ENCODE results near the gene APOL1. TPM values are rescaled to one million over a fixed set of nuclear protein-coding genes. Genes with fewer than 3 reads are reported as not detected.
"Not testable (repeated sequence)": the region's sequence is repeated elsewhere in the genome, so short reads cannot be mapped to it uniquely, and the experiment has no call there.

Gene APOL1
- total and polyA plus RNA-seq, 2 of the 13 experiments (the other 11 are each of a cell fraction or from before 2014, with no cell fraction given), result 20.3 to 75.0 TPM

GRCh38 chr22:36267058-36267457, 14.1 kb downstream of the APOL1 start:
- Histone ChIP-seq H3K4me1 (ENCODE audit: insufficient read depth, low read length) (peaks cover 60% of the 10 kb centered on the region), H2AFZ (ENCODE audit: low read length) (no peak overlapping the region), H3K9ac (ENCODE audit: insufficient read depth, low read depth, low read length) (no peak overlapping the region), H3K36me3 (replicated peaks in 1 of 2; ENCODE audit: control insufficient read depth in 1 of 2, insufficient read depth in 2 of 2, low read length in 2 of 2) (peaks cover 7 to 18% of the 10 kb centered on the region in 2 experiments), H3K27ac (ENCODE audit: extremely low read length, insufficient read depth, low read length) (no peak overlapping the region), H3K27me3 (ENCODE audit: control insufficient read depth in 1 of 2, insufficient read depth in 2 of 2, low read length in 2 of 2) (no peaks in the 10 kb centered on the region), H4K20me1 (ENCODE audit: insufficient read depth, low read length) (no peaks in the 10 kb centered on the region), H3K4me2 (ENCODE audit: low read depth, low read length) (no peak overlapping the region), H3K4me3 (replicated peaks in 1 of 3; ENCODE audit: insufficient read depth in 1 of 3, low read depth in 2 of 3, low read length in 3 of 3) (no peak overlapping the region), H3K9me3 (ENCODE audit: low read length) (no peaks in the 10 kb centered on the region), H3K79me2 (ENCODE audit: insufficient read depth, low read length) (no peaks in the 10 kb centered on the region)
- POLR2A ChIA-PET, result no interaction called here
- intact Hi-C loops (cut with micrococcal nuclease; ENCODE audit: unreplicated experiment) (no loop called here), in situ Hi-C loops (cut with HindIII; ENCODE audit: extremely low pct_ligation_motif_present, low pct_unique_long_range_greater_than_20kb) (no loop called here)
- DNase-seq (ENCODE audit: low spot score), result no peak
- TF ChIP-seq SPEN (CRISPR knock-in tag; IDR thresholded peaks at IDR 0.05; ENCODE audit: low read depth), result no peak
- TF ChIP-seq, protein P1, sequence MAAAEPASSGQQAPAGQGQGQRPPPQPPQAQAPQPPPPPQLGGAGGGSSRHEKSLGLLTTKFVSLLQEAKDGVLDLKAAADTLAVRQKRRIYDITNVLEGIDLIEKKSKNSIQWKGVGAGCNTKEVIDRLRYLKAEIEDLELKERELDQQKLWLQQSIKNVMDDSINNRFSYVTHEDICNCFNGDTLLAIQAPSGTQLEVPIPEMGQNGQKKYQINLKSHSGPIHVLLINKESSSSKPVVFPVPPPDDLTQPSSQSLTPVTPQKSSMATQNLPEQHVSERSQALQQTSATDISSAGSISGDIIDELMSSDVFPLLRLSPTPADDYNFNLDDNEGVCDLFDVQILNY (CRISPR knock-in tag; conservative IDR thresholded peaks at IDR 0.05), result no peak
- TF ChIP-seq YEATS2 (CRISPR knock-in tag; IDR thresholded peaks at IDR 0.05; ENCODE audit: borderline replicate concordance), result no peak
- TF ChIP-seq TP53 (CRISPR knock-in tag; conservative IDR thresholded peaks at IDR 0.05), result no peak
- no peak for ATAC-seq
- FAIRE-seq, result no peak
- 97% methylated on average over 4 of the region's 4 CpGs for WGBS (ENCODE audit: low lambda C conversion rate)
- BruUV-seq (replicated peaks), result TSS peak; percentile 71
- CTCF ChIA-PET (ENCODE audit: low intra/inter-chr PET ratio, low total read pairs), result no interaction called here

DNA sequence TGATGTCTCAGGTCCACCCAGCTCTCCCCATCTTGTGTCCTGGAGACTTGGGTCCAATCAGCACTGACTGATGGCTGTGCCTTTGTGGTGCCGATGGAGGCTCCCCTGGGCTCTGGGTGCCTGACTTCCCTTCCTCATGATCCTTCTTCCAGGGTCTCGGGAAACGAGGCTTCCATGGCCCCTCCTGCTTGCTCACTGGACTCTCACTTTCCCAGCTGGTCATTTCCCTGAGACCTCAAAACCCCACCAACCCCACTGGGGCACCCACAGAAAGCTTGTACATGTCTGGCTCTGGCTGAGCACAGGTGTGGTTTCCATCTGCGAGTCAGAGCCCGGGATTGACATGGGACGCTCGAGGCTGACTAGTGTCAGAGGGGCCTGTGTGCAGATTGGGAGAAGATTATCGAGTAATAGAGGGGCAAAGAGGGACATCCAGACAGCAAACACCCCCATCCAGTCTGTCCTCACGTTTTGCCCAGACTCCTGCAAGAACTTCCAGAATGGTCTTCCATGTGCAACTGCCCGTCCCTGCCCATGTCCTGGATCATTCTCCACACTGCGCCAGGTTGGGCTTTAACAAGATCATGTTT, 15.1 kb downstream of the APOL1 start:
- intact Hi-C loops (cut with micrococcal nuclease; ENCODE audit: unreplicated experiment), result no loop called here
- in situ Hi-C loops (cut with HindIII; ENCODE audit: extremely low pct_ligation_motif_present, low pct_unique_long_range_greater_than_20kb), result no loop called here
- ChIA-PET POLR2A (no interaction called here), CTCF (ENCODE audit: low intra/inter-chr PET ratio, low total read pairs) (no interaction called here)
- TF ChIP-seq FOXJ3 (CRISPR knock-in tag; IDR thresholded peaks at IDR 0.05; ENCODE audit: borderline replicate concordance) (no peak), ZNF556 (CRISPR knock-in tag; IDR thresholded peaks at IDR 0.05; ENCODE audit: borderline replicate concordance) (no peak), ZC3H13 (CRISPR knock-in tag; IDR thresholded peaks at IDR 0.05) (peak; percentile 58; the same call in 1 of the 2 replicates)
- H4K20me1 ChIP-seq (ENCODE audit: insufficient read depth, low read length), result no peaks in the 10 kb centered on the region
- ATAC-seq (no peak), DNase-seq (ENCODE audit: low spot score) (no peak), FAIRE-seq (no peak)
- H3K9me3 ChIP-seq (ENCODE audit: low read length), result no peaks in the 10 kb centered on the region
- H2AFZ ChIP-seq (ENCODE audit: low read length), result no peak overlapping the region
- H3K9ac ChIP-seq (ENCODE audit: insufficient read depth, low read depth, low read length), result no peak overlapping the region
- no peak overlapping the region for H3K4me3 ChIP-seq (replicated peaks in 1 of 3; ENCODE audit: insufficient read depth in 1 of 3, low read depth in 2 of 3, low read length in 3 of 3)
- H3K4me1 ChIP-seq (ENCODE audit: insufficient read depth, low read length), result peaks cover 50% of the 10 kb centered on the region
- H3K27ac ChIP-seq (ENCODE audit: extremely low read length, insufficient read depth, low read length), result no peak overlapping the region
- H3K79me2 ChIP-seq (ENCODE audit: insufficient read depth, low read length), result no peaks in the 10 kb centered on the region
- H3K36me3 ChIP-seq (replicated peaks in 1 of 2; ENCODE audit: control insufficient read depth in 1 of 2, insufficient read depth in 2 of 2, low read length in 2 of 2), result peaks cover 7 to 18% of the 10 kb centered on the region in 2 experiments
- no TSS peak for BruUV-seq (replicated peaks)
- no peaks in the 10 kb centered on the region for H3K27me3 ChIP-seq (ENCODE audit: control insufficient read depth in 1 of 2, insufficient read depth in 2 of 2, low read length in 2 of 2)
- 98% methylated on average over 11 of the region's 11 CpGs for WGBS (ENCODE audit: low lambda C conversion rate)
- no peak overlapping the region for H3K4me2 ChIP-seq (ENCODE audit: low read depth, low read length)

DNA sequence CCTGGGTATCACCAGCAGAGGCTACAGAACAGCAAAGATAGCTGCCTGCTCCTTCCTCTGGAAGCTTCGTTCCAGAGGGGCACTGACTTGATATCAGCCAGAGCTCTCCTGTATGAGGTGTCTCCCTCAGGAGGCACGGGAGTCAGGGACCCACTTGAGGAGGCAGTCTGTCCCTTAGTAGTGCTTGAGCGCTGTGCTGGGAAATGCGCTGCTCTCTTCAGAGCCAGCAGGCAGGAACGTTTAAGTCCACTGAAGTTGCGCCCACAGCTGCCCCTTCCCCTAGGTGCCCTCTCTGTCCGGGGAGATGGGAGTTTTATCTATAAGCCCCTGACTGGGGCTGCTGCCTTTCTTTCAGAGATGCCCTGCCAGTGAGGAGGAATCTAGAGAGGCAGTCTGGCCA, 18.3 kb downstream of the APOL1 start:
- peak; percentile 31; the same call in 2 of the 3 replicates for ATAC-seq
- H3K79me2 ChIP-seq (ENCODE audit: insufficient read depth, low read length); DNase-seq (ENCODE audit: low spot score); H3K27me3 ChIP-seq (ENCODE audit: control insufficient read depth in 1 of 2, insufficient read depth in 2 of 2, low read length in 2 of 2); H2AFZ ChIP-seq (ENCODE audit: low read length); H3K36me3 ChIP-seq (replicated peaks in 1 of 2; ENCODE audit: control insufficient read depth in 1 of 2, insufficient read depth in 2 of 2, low read length in 2 of 2); H3K9me3 ChIP-seq (ENCODE audit: low read length); in situ Hi-C loops (cut with HindIII; ENCODE audit: extremely low pct_ligation_motif_present, low pct_unique_long_range_greater_than_20kb); CTCF ChIA-PET (ENCODE audit: low intra/inter-chr PET ratio, low total read pairs); H3K9ac ChIP-seq (ENCODE audit: insufficient read depth, low read depth, low read length); H3K27ac ChIP-seq (ENCODE audit: extremely low read length, insufficient read depth, low read length); POLR2A ChIA-PET; intact Hi-C loops (cut with micrococcal nuclease; ENCODE audit: unreplicated experiment); BruUV-seq (replicated peaks); H4K20me1 ChIP-seq (ENCODE audit: insufficient read depth, low read length); H3K4me3 ChIP-seq (replicated peaks in 1 of 3; ENCODE audit: insufficient read depth in 1 of 3, low read depth in 2 of 3, low read length in 3 of 3); H3K4me2 ChIP-seq (ENCODE audit: low read depth, low read length); FAIRE-seq: not testable (repeated sequence)
- 100% methylated on average over 1 of the region's 7 CpGs for WGBS (ENCODE audit: low lambda C conversion rate)
- H3K4me1 ChIP-seq (ENCODE audit: insufficient read depth, low read length), result peaks cover 21% of the 10 kb centered on the region
